ENCODE measurements around the gene LLGL1.

DNA sequence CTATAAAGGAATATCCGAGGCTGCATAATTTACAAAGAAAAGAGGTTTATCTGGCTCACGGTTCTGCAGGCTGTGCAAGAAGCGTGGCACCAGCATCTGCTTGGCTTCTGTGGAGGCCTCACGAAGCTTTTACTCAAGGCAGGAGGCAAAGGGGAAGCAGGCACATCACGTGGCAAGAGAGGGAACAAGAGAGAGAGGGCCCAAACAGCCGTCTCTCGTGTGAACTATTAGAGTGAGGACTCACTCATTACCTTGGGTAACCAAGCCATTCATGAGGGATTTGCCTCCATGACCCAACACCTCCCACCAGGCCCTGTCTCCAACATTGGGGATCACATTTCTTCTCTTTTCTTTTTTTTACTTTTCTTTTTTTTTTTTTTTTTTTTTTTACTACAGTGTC, 49.3 kb upstream of the LLGL1 start:
- TF ChIP-seq POLR2AphosphoS5 (IDR thresholded peaks at IDR 0.05; ENCODE audit: low read depth, low read length) (no peak), TAF1 (IDR thresholded peaks at IDR 0.05; ENCODE audit: borderline replicate concordance, insufficient read depth, low read length) (no peak), SIN3A (IDR thresholded peaks at IDR 0.05; ENCODE audit: borderline replicate concordance, insufficient read depth, low read length) (no peak)
- TF ChIP-seq, protein P1, sequence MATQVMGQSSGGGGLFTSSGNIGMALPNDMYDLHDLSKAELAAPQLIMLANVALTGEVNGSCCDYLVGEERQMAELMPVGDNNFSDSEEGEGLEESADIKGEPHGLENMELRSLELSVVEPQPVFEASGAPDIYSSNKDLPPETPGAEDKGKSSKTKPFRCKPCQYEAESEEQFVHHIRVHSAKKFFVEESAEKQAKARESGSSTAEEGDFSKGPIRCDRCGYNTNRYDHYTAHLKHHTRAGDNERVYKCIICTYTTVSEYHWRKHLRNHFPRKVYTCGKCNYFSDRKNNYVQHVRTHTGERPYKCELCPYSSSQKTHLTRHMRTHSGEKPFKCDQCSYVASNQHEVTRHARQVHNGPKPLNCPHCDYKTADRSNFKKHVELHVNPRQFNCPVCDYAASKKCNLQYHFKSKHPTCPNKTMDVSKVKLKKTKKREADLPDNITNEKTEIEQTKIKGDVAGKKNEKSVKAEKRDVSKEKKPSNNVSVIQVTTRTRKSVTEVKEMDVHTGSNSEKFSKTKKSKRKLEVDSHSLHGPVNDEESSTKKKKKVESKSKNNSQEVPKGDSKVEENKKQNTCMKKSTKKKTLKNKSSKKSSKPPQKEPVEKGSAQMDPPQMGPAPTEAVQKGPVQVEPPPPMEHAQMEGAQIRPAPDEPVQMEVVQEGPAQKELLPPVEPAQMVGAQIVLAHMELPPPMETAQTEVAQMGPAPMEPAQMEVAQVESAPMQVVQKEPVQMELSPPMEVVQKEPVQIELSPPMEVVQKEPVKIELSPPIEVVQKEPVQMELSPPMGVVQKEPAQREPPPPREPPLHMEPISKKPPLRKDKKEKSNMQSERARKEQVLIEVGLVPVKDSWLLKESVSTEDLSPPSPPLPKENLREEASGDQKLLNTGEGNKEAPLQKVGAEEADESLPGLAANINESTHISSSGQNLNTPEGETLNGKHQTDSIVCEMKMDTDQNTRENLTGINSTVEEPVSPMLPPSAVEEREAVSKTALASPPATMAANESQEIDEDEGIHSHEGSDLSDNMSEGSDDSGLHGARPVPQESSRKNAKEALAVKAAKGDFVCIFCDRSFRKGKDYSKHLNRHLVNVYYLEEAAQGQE (IDR thresholded peaks at IDR 0.05; ENCODE audit: insufficient read depth in 1 of 2, low read depth in 2 of 2, low read length in 2 of 2) = no peak

All from PFSK-1 (cell line).